Stomach smooth muscle (tissue), 2 donors: ENCODE data around the gene ADAMTS2.

Experiments used
- H3K27ac ChIP-seq: one replicate; pipeline ENCODE4 v1.7.0; 2013; ENCODE audit warnings: mild to moderate bottlenecking, low read length, inconsistent platforms
- H3K27me3 ChIP-seq, 2 donors: one replicate each; pipeline ENCODE4 v1.7.0; 2013; ENCODE audit warnings: low read length in 2 of 2; ENCODE audit not compliant: insufficient read depth in 2 of 2, control insufficient read depth in 1 of 2
- H3K36me3 ChIP-seq, 2 donors: one replicate each; pipeline ENCODE4 v1.7.0; 2013; ENCODE audit warnings: low read length in 2 of 2; ENCODE audit not compliant: control insufficient read depth in 2 of 2, insufficient read depth in 2 of 2
- H3K4me1 ChIP-seq: one replicate; pipeline ENCODE4 v1.7.0; 2013; ENCODE audit warnings: low read length; ENCODE audit not compliant: control insufficient read depth, insufficient read depth
- H3K4me3 ChIP-seq, 2 donors: one replicate each; pipeline ENCODE4 v1.7.0; 2013; ENCODE audit warnings: low read length in 2 of 2
- H3K9ac ChIP-seq, 2 donors: one replicate each; pipeline ENCODE4 v1.7.0; 2013; ENCODE audit warnings: low read length in 2 of 2, mild to moderate bottlenecking in 1 of 2
- H3K9me3 ChIP-seq, 2 donors: one replicate each; pipeline ENCODE4 v1.7.0; 2013; ENCODE audit warnings: low read length in 2 of 2; ENCODE audit not compliant: control insufficient read depth in 2 of 2
- donor health status: healthy.
- donor health status: Pancreatic carcinoma.

Gene ADAMTS2

GRCh38 chr5:179259731-179260323, 85.4 kb downstream of the ADAMTS2 start:
- Histone ChIP-seq H3K9me3 (no peaks in the 10 kb centered on the region), H3K27me3 (no peaks in the 10 kb centered on the region), H3K4me1 (peaks cover 2% of the 10 kb centered on the region), H3K9ac (no peak overlapping the region), H3K4me3 (no peak overlapping the region), H3K36me3 (no peaks in the 10 kb centered on the region), H3K27ac (no peak overlapping the region)

- no peak overlapping the region for H3K27ac ChIP-seq
- no peaks in the 10 kb centered on the region for H3K4me1 ChIP-seq
- H3K9ac ChIP-seq = no peak overlapping the region
- H3K36me3 ChIP-seq = no peaks in the 10 kb centered on the region
- no peaks in the 10 kb centered on the region for H3K9me3 ChIP-seq
- no peak overlapping the region for H3K4me3 ChIP-seq
- H3K27me3 ChIP-seq = no peaks in the 10 kb centered on the region
Observed at GRCh38 chr5:179258922-179259730, 86.1 kb downstream of the ADAMTS2 start.

DNA sequence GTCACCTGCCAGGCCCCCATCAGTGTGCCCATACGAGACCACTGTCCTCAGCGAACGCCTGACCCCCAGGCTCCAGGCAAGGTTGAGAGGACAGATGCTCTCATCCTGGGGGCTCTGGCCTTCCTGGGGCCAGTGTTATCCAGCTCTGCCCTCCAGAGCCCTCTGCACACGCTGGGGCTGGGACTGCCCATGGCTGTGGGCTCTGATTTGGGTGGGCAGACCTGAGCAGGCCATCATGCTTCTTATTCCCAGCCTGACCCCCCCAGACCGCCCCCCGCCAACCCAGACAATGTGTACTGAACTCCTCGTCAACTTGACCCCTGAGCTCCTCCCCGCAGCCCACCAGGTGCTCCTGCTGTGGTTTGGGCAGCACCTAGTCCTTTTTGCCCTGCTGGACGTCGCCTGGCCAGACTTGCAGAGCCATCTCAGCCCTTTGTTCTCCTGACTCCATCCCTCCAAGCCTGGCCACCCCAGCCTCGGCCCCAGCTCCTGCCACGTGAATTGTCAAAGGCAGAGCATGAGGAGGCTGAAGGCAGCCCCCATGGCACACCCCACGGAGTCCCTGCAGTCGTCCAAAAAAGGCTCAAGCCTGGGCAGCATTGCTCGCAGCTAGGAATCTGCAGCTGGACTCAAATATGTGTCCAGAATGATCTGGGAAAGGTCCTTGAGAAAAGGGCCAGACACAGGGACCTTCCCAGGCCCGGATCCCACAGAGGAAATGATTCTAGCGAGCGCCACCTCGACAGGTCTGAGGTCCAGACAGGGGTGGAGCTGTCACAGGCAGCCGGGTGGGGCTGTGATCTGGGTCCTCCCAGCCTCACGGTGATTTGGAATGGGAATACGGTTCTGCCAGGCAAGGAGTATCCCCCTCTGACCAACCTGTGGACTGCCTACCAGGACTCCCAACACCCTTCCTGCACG, 87.0 kb downstream of the ADAMTS2 start:
- H3K27me3 ChIP-seq = no peaks in the 10 kb centered on the region
- H3K27ac ChIP-seq = no peak overlapping the region
- no peak overlapping the region for H3K4me3 ChIP-seq
- H3K4me1 ChIP-seq = no peaks in the 10 kb centered on the region
- H3K9ac ChIP-seq = no peak overlapping the region
- no peaks in the 10 kb centered on the region for H3K9me3 ChIP-seq
- H3K36me3 ChIP-seq = no peaks in the 10 kb centered on the region

DNA sequence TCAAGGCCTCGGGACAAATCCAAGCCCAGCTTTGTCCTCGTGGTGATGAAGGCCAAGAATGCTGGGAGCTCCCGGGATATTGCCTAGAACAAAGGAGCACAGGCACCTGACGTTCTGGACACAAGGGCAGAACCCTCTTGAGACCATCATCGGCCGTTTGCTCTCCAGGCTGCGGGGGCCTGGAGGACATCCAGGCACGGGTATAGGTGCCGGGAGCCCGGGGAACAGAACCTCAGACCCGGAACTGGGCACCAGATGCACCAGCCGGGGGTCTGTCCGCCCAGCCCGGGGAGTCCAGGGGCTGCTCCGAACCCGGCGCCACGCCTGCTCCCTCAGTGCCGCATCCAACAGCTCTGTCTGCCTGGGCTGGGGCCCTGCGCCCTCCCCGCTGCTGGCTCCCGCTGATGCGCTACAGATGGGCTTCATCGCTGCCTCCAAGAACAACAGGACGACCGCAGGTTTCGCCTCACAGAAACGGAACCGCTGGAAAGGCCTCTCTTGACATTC, 88.0 kb downstream of the ADAMTS2 start:
- H3K9me3 ChIP-seq = no peaks in the 10 kb centered on the region
- H3K4me3 ChIP-seq = no peak overlapping the region
- H3K27ac ChIP-seq = no peak overlapping the region
- H3K36me3 ChIP-seq = no peaks in the 10 kb centered on the region
- H3K9ac ChIP-seq = no peak overlapping the region
- H3K4me1 ChIP-seq = no peaks in the 10 kb centered on the region
- no peaks in the 10 kb centered on the region for H3K27me3 ChIP-seq

DNA sequence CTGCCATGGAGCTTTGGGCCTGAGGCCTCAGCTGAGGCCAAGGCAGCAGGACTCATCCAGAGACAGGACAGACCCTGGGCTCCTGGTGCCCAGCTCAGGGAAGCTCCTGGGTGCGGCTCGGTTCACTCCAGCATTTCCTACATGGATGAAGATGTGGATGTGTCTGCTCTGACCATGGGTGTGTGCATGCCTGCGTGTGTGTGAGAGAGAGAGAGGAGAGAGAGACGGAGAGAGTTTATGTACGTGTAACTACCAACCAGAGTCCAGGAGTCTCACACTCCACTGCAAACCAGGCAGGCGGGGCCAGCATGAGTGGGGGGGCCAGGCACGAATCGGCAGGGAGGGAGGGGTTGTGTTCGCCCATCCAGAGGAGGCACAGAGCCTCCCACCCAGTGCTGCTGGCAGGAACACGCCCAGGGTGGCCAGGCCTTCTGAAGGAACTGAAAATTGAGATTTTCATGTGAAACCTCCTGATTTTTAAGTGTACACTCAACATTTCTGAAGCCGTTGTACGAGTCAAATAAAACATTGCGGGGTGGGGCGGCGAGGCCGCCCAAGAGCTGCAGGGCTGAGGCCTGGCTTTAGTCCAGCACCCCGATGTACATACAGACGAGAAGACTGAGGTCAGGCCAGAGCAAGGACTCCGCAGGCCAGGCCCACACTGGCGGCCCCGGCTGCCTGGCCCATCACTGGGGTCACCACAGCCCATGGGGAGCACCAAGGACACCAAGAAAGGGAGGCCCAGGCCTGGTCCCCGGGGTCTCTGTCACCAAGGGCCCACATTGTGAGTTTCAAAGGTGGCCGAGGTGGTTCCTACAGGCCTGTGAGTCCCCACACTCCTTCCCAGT, 88.7 kb downstream of the ADAMTS2 start:
- no peak overlapping the region for H3K4me3 ChIP-seq
- no peak overlapping the region for H3K9ac ChIP-seq
- H3K27me3 ChIP-seq = no peaks in the 10 kb centered on the region
- H3K9me3 ChIP-seq = no peaks in the 10 kb centered on the region
- no peaks in the 10 kb centered on the region for H3K4me1 ChIP-seq
- no peak overlapping the region for H3K27ac ChIP-seq
- no peaks in the 10 kb centered on the region for H3K36me3 ChIP-seq

DNA sequence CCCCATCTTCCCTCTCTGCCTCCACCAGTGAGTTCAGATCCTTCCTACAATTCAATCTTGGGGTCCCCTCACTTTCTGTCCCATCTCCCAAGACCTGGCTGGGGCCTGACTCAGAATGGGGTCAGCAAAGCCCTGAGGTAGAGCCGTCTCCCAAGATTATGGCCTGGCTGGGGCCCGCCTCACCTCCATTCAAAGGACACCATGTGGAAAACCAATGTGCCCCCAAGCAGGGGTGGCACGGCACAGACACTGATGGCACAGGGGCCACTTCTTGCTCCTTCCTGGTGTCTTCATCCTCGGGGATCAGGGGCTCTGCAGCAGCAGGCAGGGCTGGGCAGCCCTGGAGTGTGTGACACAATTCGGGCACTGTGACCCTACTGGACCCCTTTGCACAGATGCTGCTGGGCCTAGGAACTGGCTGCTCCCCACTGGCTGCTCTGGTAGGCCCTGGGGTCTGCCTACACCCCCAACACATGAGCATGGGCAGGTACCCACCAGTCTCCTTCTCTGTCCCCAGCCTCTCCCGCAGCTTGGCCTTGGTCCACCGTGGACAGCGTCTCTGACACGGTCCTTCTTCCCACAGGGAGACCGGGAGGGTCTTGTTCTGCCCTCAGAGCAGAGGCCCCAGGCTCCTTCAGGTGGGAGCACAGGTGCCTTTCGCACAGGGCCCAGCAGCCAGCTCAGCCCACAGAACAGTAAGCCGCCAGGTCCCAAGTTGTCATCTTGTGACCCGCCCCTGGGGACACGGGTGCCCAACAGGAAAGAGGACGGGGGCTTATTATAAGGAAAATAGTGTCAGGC, 89.5 kb downstream of the ADAMTS2 start:
- H3K9ac ChIP-seq = no peak overlapping the region
- H3K4me3 ChIP-seq = no peak overlapping the region
- H3K9me3 ChIP-seq = no peaks in the 10 kb centered on the region
- no peaks in the 10 kb centered on the region for H3K27me3 ChIP-seq
- H3K36me3 ChIP-seq = no peaks in the 10 kb centered on the region
- H3K27ac ChIP-seq = no peak overlapping the region
- no peaks in the 10 kb centered on the region for H3K4me1 ChIP-seq

DNA sequence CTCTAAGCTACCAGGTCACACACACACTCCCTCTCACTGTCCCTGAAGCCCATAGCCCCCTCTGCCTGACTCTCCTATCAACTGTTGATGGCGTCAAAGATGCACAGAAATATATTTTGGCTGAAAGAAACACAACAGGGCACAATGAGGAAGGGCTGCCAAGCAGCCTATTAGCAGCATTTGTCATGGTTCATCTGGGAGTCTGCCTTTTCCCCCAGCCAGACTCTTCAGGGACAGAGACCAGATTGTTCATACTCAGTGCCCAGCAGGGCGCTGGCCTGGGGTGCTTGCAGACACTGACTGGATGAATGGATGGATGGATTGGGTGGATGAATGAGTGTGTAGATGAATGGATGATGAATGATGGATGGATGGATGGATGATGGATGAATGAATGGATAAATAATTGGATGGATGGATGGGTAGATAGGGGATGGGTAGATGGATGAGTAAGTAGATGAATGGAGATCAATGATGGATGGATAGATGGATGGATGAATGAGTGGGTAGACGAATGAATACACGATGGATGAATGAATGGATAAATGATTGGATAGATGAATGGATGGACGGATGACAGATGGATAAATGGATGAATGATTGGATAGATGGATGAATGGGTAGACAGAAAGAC, 90.5 kb downstream of the ADAMTS2 start:
- Histone ChIP-seq H3K27ac (no peak overlapping the region), H3K27me3 (no peaks in the 10 kb centered on the region)

GRCh38 chr5:179253730-179254129, 91.5 kb downstream of the ADAMTS2 start:
- no peak overlapping the region for H3K4me3 ChIP-seq
- no peaks in the 10 kb centered on the region for H3K36me3 ChIP-seq
- no peaks in the 10 kb centered on the region for H3K4me1 ChIP-seq
- no peak overlapping the region for H3K27ac ChIP-seq
- no peak overlapping the region for H3K9ac ChIP-seq
- H3K9me3 ChIP-seq = no peaks in the 10 kb centered on the region
- H3K27me3 ChIP-seq = no peaks in the 10 kb centered on the region

More for the DNA sequence above, 90.5 kb downstream of the ADAMTS2 start:
- Histone ChIP-seq H3K9ac (no peak overlapping the region), H3K36me3 (no peaks in the 10 kb centered on the region), H3K4me1 (no peaks in the 10 kb centered on the region), H3K4me3 (no peak overlapping the region), H3K9me3 (no peaks in the 10 kb centered on the region)

GRCh38 chr5:179251276-179251969, 93.8 kb downstream of the ADAMTS2 start:
- no peaks in the 10 kb centered on the region for H3K9me3 ChIP-seq
- H3K36me3 ChIP-seq = no peaks in the 10 kb centered on the region
- no peaks in the 10 kb centered on the region for H3K4me1 ChIP-seq
- H3K9ac ChIP-seq = no peak overlapping the region
- H3K4me3 ChIP-seq = no peak overlapping the region
- no peak overlapping the region for H3K27ac ChIP-seq
- no peaks in the 10 kb centered on the region for H3K27me3 ChIP-seq
